NCI-H748 (cell line): ENCODE results near the gene MAP2K3.
"Not testable (repeated sequence)": the region's sequence is repeated elsewhere in the genome, so short reads cannot be mapped to it uniquely, and the experiment has no call there.

Experiments used
- DNase-seq: peaks from one replicate; lab custom pipeline; 2025; ENCODE audit not compliant: unreplicated experiment; lab: John Stamatoyannopoulos, UW

MAP2K3 gene

DNA sequence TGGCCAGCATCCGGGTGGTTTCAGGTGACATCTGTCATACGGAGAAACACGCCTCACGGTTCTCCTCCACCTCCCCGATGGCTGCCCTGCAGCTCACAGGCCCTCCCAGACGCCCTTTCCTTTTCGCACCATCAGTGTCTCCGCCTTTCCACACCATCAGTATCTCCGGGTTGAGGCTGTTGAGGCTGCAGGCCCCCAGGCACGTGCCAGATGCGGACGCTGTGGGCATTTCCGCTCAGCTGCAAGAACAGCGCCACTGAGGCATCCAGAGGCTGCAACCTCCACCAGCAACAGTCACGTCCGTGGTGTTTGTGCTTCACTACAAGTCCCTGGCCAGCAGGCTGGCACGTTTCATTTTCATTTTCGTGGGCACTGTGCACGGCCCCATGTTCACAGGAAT lies 66.0 kb downstream of the MAP2K3 start:
- not testable (repeated sequence) for DNase-seq

DNA sequence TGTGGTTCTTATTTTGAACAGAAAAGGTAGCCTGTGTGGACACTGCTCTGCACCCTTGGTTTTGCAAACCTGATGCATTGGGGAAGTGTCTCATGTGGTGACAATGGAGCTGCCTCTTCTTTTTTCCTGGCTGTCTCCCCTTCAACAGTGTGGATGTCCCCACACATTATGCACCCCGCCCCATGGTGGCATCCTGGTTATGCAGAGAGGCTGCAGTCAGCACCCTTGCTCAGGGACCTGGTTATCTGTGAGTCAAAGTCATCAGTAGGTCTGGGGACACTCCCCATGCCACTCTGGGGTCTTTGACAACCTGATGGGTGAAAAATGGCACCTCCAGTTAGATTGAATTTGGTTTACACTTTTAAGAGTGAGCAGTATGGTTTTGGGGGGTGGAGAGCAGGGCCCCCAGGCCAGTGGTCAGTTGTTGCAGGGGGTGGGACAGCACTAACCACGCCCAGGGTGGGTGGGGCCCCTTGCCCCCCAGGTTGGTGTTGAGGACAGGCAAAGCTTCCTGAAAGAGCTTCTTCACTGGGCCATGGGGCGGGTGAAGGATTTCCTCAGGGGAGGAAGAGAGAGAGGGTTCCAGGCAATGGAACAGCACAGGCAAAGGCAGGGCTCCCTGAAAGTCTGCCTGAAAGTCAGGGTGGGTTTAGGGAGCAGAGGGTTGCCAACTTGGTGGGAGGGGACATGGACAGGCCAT lies 67.0 kb downstream of the MAP2K3 start:
- DNase-seq = no peak

DNA sequence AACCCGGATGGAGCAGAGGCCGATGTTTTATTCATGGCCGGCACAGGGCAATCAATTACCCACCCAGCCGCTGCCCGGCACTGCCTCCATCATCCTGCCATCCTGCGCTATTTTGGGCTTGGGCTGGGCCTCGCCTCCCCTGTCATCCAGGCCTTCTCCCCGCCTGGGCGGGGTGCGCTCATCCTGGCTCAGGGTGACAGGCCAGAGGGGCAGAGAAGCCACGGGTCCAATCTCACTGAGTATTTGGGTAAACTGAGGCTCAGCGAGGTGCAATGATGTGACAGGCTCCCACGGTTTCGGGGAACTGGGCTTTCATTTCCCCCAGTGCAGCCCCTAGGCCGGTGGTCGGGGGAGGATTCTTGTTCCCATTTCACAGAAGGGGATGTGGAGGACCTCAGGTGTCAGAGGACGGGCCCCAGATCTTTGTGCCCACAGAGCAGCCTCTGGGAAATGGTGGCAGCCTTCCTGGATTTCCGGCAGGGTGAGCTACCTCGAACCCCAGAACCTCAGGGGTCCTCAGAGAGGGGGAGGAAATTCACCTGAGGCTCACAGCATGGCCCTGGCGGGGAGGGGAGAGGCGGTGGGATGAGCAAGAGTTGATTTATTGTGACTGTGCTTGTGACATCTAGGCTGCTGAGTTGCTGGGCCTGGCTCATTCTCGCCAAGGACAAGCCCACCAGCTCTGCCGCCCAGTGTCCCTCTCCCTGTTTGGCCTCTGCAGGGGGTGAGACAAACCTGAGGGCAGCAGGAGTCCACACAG lies 67.9 kb downstream of the MAP2K3 start:
- DNase-seq = no peak

DNA sequence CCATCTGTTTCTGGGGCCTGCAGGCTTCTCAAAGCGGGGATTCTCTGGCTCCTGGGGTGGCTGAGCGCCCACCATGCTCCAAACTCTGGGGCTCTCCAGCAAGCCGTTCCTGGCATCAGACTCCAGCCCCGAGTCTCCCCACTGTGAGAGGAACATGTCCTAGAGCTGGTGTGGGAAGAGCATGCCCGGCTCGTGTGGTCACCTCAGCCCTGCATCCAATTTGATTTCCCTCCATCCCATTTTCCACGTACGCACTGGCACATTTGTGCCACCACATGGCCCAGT lies 68.4 kb downstream of the MAP2K3 start:
- DNase-seq = no peak

DNA sequence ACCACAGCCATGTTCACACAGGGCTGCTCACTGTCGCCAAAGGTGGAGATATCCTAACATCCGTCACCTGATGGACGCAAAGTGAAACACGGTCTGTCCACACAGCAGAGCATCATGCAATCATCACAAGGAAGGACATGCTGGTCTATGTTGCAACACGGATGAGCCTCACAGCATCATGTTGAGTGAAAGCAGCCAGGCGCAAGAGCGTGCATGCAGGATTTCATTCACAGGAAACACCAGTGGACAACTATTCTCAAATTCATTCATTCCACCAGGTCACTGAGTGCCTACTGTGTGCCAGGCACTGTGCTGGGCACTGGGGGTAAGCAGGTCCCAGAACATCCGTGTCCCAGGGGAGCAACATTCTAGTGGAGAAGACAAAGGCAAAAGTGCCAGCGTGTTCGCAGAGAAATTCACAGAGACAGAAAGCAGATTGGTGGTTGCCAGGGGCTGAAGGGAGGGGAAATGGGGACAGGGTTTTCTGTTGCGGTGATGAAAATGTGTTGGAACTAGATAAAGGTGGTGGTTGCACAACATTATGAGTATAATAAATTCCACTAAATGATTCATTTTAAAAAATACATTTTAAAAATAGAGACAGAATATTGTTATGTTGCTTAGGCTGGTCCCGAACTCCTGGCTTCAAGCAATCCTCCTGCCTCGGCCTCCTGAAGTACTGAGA lies 69.0 kb downstream of the MAP2K3 start:
- no peak for DNase-seq

DNA sequence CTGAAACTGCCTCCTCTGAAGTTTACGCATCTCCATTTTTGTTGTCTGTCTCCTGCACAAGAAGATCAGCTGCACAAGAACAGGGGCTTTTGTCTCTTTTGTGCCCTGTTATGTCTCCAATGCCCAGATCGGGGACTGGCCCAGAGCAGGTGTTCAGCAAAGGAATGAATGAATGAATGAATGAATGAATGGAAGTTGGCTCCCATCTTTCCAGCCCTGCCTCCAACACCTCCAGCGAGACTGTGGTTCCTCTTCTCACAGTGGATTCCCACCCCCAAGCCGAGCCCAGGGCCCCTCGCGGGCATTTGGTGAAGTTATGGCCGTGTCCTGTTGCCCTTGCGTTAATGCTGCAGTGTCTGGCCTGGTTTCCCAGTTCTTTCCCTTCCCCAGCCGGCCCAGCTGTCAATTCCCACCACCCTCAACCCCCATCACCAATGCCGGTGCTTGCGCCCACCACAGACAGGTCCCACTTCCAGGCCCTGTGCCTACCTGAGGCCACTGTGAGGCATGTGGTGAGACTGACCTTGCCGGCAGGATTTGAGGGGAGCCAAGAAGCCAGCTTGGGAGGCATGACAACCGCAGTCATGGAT lies 70.4 kb downstream of the MAP2K3 start:
- DNase-seq = no peak

DNA sequence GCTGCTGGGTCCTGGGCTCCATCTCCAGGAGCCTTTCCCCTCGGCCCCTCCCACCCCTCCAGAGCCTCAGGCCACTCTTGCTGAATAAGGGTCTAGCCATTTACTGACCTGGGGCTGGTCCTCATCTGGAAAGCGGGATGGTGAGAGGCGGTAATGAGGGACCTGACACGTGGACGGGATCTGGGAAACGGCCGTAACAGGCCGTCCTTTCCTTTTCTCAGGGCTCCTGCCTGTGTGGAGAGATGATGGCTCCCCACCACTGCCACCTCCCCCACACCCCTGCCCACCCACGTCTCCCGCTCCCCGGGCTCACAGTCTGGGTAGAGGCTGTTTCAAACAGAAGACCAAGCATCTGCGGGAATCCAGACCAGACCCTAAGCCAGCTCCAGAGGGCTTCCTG lies 71.1 kb downstream of the MAP2K3 start:
- no peak for DNase-seq

DNA sequence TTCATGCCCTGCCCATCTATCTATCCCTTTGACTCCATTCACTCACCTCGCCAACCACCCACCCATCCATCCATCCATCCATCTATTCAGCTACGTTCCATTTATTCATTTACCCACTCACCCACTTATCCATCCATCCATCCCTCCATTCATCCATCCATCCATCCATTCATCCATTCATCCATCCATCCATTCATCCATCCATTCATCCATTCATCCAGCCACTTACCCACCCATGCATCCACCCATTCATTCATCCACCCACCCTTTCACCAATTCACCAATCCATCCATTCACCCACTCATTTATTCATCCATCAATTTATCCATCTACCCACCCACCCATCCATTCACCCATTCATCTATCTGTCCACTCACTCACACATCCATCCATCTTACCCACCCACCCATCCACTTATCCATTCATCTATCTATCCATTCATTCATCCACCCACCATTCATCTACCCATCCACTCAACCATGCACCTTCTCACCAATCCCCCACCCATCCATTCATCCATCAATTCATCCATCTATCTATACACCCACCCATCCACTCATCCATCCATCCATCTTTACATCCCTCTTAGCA lies 72.1 kb downstream of the MAP2K3 start:
- DNase-seq = no peak

DNA sequence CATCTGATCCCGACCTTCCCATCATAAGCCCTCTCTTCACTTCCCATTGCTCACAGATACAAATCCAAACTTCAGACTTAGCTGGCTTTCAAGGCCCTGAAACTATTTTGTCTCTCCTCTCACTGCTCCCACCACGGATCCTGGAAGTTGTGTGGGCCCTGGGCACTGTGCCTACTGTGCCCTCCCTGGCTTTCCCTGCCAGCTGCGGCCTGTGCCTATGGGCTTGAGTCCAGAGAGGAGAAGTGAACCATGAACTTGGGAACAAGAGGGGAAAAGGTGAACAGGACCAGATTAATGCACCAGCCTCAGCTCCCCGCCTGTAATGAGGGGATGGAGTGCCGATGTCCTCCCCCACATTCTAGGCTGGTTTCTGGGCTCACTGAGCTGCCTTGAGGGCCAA lies 72.8 kb downstream of the MAP2K3 start:
- DNase-seq = no peak

DNA sequence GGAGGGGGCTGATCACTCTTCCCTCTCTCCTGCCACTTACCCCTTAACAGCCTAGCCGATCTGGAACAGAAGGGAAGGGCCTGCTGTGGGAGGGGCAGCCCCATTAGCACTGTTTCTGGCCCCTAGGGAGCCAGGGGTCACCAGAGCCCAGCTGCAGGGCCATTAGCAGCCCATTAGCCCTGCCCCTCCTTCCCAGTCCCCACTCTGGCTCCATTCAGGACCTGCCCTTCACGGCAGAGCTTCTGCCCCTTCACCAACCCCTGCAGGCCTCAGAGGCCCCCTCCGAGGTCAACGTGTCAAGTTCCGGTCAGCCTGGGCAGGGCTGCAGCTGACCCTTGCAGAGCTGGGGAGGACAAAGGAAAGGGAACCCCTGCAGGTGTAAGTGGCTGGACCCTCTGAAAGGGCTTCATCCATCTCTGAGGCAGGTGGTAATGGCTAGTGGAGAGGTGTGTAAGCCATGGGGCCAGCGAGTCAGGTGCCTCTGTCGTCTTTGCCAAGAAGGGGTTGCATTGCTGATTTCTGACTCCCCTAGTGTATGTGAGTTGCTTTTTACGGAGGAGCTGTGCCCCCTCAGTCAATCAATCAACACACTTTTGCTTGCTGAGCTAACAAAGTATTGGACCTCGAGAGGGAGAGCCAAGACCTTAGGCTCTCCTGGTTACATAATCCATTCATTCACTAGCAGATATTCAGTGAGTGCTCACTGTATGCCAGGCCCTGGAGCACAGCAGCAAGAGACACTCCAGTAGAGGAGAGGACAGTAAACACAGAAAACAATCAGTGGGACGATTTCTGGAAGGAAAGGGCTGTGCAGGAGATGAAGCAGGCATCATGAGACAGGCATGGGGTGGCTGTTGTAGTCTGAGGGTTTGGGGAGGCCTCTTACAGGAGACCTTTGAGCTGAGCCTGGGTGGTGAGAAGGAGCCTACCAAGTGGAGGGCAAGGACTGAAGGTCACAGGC lies 73.5 kb downstream of the MAP2K3 start:
- no peak for DNase-seq

DNA sequence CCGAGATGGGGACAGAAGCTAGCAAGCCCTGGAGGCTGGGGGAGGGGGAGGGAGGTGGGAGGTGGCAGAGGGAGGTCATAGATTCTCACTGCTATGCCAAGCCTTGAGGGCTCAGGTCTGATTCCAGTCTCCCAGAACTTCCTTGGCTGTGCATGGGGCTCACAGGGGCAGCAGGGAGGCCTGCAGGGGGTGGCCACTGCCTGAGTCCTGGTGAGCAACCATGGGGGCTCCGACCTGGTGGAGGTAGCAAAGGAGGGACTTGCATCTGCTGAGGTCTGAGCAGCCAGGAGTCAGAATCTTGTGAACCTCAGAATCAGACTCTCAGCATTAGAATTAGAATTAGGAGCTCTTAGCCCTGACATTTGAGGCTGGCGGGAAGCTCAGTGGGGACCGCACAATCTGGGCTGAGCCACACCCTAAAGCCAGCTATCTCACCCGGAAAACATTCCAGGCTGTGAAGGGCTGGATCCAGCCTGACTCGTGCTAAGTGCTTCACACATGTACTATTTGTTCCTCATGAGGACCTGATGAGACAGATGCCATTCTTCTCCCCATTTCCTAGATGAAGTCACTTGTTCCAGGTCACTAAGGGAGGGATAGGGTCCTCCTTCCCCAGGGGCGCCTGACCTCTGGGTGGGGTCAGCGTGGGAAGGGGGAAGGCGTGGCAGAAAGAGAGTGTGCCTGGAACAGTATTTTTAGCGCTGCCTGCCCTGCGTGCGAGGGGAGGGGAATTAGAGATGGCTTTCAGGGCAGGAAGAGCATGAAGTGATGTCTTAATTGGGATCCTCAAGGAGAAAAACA lies 74.4 kb downstream of the MAP2K3 start:
- DNase-seq = no peak

DNA sequence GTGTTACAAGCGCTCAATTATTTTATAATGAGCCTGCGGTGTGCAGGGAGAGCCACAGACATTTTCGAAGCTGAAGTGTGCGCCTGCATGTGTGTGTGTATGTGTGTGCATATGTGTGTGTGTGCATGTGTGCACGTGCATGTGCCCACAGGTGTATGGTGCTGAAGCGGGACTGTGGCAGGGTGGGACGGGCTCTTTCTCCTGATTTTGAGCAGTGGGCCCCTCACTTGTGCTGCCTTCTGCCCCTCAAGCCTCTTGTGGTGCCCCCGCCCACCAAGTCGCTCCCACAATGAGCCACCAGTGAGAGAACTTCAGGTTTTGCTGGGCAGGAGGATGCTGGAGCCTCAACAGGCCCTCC lies 75.0 kb downstream of the MAP2K3 start:
- DNase-seq = no peak

DNA sequence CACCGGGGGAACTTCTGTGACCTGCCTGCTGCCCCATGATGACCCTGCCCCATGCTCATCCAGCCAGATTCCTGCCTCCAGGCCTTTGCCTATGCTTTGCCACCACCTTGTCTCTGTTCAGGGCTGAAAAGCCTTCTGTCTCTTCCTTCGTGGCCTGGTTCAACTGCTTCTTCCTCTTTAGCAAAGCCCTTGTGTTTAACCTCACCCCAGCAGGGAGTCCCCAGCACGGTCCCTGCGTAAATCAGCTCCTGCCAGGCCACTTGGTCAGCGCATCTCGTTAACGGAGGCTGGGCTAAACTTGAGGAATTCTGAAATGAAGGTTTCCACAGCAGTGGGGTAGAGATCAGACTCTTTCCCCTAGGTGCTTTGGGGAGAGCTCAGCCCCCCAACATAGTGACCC lies 75.5 kb downstream of the MAP2K3 start:
- DNase-seq = no peak

DNA sequence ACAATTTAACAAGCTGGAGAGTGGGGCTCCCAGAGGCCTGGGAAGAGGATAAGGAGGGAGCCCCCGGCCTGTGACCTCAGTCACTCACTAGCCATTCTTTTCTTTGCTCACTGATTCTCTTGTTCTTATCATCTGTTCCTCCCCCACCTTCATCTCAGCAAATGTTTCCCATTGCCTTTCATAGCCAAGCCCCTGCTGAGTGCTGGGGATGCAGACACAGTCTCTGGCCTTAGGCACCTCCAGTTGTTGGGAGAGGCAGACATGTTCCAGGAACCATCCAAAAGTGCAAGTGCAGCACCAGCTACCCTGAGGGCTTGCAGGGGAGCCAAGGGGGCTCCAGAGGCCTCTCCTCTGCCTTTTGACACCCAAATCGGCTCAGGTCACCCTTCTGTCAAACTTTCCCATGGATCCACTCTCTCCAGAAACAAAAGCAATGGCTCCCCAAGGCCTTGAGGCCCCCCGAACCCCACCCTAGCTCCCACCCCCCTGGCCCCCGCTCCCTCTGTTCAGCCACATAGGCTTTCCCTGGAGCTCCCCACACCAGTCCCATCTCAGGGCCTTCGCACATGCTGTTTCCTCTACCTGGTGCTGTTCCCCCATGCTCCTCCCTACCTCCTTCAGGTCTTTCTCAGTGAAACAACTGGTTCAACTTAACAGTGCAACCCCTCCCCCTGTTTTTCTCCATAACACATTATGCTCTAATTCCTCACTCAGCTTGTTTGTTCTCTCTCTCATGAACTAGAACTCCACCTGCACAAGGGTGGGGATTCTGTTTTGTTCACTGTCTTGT lies 76.7 kb downstream of the MAP2K3 start:
- DNase-seq = no peak

DNA sequence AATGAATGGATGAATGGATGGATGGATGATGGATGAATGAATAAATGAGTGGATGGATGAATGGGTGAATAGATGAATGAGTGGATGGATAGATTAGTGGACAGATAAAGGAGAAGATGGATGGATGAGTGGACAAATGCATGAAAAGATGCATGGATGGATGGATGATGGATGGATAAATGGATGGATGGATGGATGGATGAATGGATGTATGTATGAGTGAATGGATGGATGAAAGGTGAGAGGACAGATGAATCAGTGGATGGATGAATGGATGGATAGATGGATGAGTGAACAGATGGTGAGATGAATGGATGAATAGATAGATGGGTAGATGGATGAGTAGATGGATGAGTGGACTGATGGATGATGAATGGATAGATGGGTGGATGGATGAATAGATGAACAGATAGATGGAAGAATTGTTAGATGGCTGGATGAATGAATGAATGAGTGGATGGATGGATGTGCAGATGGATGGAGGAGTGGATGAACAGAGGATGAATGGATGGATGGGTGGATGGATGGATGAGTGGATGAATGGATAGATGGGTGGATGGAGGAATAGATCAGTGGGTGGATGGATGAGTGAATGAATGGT lies 77.9 kb downstream of the MAP2K3 start:
- DNase-seq = no peak

DNA sequence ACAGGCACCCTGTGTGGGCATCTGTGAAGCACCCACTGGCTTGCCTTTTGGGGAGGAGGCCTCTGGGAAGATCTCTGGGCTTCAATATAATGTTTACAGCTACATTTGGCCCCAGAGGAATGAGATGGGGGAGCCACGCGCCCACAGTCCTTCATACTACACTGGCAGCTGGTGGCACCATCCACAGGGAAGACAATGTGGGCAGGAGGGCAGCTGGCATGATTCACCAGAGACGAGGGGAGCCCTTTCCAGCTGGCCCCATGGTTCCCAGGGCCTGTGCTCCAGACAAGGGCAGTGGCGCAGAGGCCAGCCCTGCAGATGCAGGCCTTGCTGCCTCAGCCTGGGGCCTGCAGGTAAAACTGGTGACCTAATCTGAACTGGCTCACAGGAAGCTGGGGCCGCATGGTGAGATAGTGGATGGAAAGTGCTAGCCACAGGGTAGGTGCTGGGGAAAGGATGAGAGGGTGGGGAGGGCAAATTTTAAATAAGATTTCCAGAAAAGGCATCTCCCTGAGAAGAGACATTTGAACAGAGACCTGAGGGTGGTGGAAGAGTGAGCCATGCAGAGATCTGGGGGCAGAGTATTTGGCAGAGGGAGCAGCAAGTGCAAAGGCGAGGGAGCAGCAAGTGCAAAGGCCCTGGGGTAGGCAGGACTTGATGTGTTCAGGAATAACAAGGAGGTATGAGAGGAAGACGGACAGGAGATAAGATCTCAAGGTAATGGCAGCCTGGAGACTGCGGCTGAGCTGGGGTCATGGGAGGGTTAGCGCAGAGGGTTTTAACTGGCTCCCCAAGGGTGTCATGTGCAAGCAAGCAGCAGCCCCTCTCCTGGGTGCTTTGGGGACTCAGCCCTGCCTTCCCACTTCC lies 79.5 kb downstream of the MAP2K3 start:
- no peak for DNase-seq
